GM23248 (cell line): ENCODE measurements around the gene MTUS2.

Source experiments
- EZH2 ChIP-seq: fragments of 200-600 bp; sonication (generic); IDR thresholded peaks from 2 replicates; pipeline ENCODE4 v1.6.1; 2018; ENCODE audit warnings: antibody characterized with exemption, mild to moderate bottlenecking; ENCODE audit not compliant: insufficient read depth, poor library complexity, severe bottlenecking
- EZH2phosphoT487 ChIP-seq: fragments of 200-600 bp; sonication (generic); IDR thresholded peaks from 2 replicates; pipeline ENCODE4 v1.6.1; 2018; ENCODE audit warnings: antibody characterized with exemption, moderate library complexity, mild to moderate bottlenecking, low read depth; ENCODE audit not compliant: insufficient read depth

GRCh38 chr13:29483623-29484022 lies 663.5 kb downstream of the MTUS2 start:
- no peak for TF ChIP-seq EZH2phosphoT487
- TF ChIP-seq EZH2, result no peak
